H1 (cell line): ENCODE results near the gene FOSL1.

Source experiments
- CTCF ChIP-seq, 3 experiments: IDR thresholded peaks; 1 replicate in 2 of 3; 2 replicates in 1 of 3; pipeline versions ENCODE4 v1.5.1 to v1.6.1; 2011; ENCODE audit warnings: low read length in 3 of 3, mild to moderate bottlenecking in 3 of 3, inconsistent platforms in 2 of 3, low read depth in 1 of 3, moderate library complexity in 1 of 3; ENCODE audit not compliant: insufficient read depth in 1 of 3; ENCODE audit errors: control extremely low read depth in 1 of 3
- KDM1A ChIP-seq: fragments of 200-600, 300-600 bp; sonication (generic); IDR thresholded peaks from 2 replicates; pipeline ENCODE4 v1.7.1; 2016; ENCODE audit warnings: mild to moderate bottlenecking, low read length, borderline replicate concordance
- SIN3A ChIP-seq, 2 experiments: IDR thresholded peaks in 1 of 2; conservative IDR thresholded peaks in 1 of 2; 2 replicates each; pipeline ENCODE4 v1.6.1; 2011 to 2012; ENCODE audit warnings: low read length in 2 of 2, improper control_type of control experiment in 1 of 2, low read depth in 1 of 2, mild to moderate bottlenecking in 1 of 2
- TF ChIP-seq, protein P1 (sequence below): IDR thresholded peaks from 2 replicates; pipeline ENCODE4 v1.6.1; 2012; ENCODE audit warnings: inconsistent platforms

DNA sequence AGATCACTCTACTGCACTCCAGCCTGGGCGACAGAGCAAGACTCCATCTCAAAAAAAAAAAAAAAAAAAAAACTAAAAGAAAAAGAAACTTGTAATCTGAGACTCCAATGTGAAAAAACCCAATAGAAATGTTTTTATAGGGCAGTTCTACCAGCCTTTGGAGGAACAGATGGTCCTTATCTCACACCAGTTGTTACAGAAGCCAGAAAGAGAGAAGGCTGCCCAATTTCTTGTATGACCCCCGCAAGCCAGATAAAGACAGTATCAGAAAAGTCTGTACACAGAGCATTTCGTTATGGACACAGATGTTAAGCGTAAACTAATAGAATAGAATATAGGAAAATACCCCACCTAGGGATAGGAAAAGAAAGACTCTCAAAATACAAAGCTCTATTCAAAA is 33.8 kb upstream of the FOSL1 start:
- TF ChIP-seq CTCF (IDR thresholded peaks at IDR 0.05; ENCODE audit: control extremely low read depth in 1 of 3, insufficient read depth in 1 of 3, low read depth in 1 of 3, low read length in 3 of 3) (no peak), SIN3A (conservative IDR thresholded peaks at IDR 0.05 in 1 of 2, IDR thresholded peaks at IDR 0.05 in 1 of 2; ENCODE audit: low read depth in 1 of 2, low read length in 2 of 2) (no peak), KDM1A (no peak)
- TF ChIP-seq, protein P1, sequence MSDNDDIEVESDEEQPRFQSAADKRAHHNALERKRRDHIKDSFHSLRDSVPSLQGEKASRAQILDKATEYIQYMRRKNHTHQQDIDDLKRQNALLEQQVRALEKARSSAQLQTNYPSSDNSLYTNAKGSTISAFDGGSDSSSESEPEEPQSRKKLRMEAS: no peak
